ENCODE data around the gene CHRND. TPM values are rescaled to one million over a fixed set of nuclear protein-coding genes. Genes with fewer than 3 reads are reported as not detected.

CHRND gene
- total and polyA plus RNA-seq, 2 of the 13 experiments (the other 11 are each of a cell fraction or from before 2014, with no cell fraction given), result 0.18 TPM; not detected in 1

GRCh38 chr2:232477751-232478510 lies 48.0 kb upstream of the CHRND start:
- H4K20me1 ChIP-seq (ENCODE audit: insufficient read depth, low read length), result no peaks in the 10 kb centered on the region; the same call in 1 of the 2 replicates
- no peaks in the 10 kb centered on the region for H3K9me3 ChIP-seq (ENCODE audit: low read length)
- CTCF ChIA-PET (ENCODE audit: low intra/inter-chr PET ratio, low total read pairs), result no interaction called here
- 0% methylated on average over 8 of the region's 13 CpGs for WGBS (ENCODE audit: low lambda C conversion rate)
- H3K79me2 ChIP-seq (ENCODE audit: insufficient read depth, low read length), result no peaks in the 10 kb centered on the region
- FAIRE-seq, result no peak
- H3K27ac ChIP-seq (ENCODE audit: extremely low read length, insufficient read depth, low read length), result no peak overlapping the region
- no peak for ATAC-seq
- no peak overlapping the region for H3K9ac ChIP-seq (ENCODE audit: insufficient read depth, low read depth, low read length)
- H2AFZ ChIP-seq (ENCODE audit: low read length), result no peak overlapping the region
- H3K4me2 ChIP-seq (ENCODE audit: low read depth, low read length), result no peak overlapping the region
- no peaks in the 10 kb centered on the region for H3K4me1 ChIP-seq (ENCODE audit: insufficient read depth, low read length)
- in situ Hi-C loops (cut with HindIII; ENCODE audit: extremely low pct_ligation_motif_present, low pct_unique_long_range_greater_than_20kb) (no loop called here), intact Hi-C loops (cut with micrococcal nuclease; ENCODE audit: unreplicated experiment) (loop anchor here (5.0 kb wide), 1 partner anchor 44 kb away; the partner anchor contains the start of gene PRSS56)
- BruUV-seq (replicated peaks), result no TSS peak
- POLR2A ChIA-PET, result no interaction called here
- no peak overlapping the region for H3K4me3 ChIP-seq (replicated peaks in 1 of 3; ENCODE audit: insufficient read depth in 1 of 3, low read depth in 2 of 3, low read length in 3 of 3)
- peak; percentile 72 for TF ChIP-seq MNT (IDR thresholded peaks at IDR 0.05)
- no peak for TF ChIP-seq PAXIP1 (CRISPR knock-in tag; conservative IDR thresholded peaks at IDR 0.05)
- peaks cover 26 to 87% of the 10 kb centered on the region in 2 experiments for H3K27me3 ChIP-seq (ENCODE audit: control insufficient read depth in 1 of 2, insufficient read depth in 2 of 2, low read length in 2 of 2)
- no peaks in the 10 kb centered on the region for H3K36me3 ChIP-seq (replicated peaks in 1 of 2; ENCODE audit: control insufficient read depth in 1 of 2, insufficient read depth in 2 of 2, low read length in 2 of 2)
- DNase-seq (ENCODE audit: low spot score), result no peak
